ENCODE data around the gene AUTS2.

The AUTS2 gene

DNA sequence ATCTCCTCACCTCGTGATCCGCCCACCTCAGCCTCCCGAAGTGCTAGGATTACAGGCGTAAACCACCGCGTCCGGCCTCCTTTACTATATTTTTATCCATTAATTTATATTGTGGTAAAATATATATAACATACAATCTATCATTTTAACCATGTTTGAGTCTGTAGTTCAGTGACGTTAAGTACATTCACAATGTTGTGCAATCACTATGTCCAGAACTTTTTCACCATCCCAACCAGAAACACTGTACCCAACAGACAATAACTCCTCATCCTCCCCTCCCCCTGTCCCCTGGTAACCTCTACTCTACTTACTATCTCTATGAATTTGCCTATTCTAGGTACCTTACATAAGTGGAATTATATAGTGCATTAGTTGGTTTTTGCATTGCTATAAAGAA lies 1236.1 kb downstream of the AUTS2 start:
- no peak for DNase-seq (ENCODE audit: low read depth)

DNA sequence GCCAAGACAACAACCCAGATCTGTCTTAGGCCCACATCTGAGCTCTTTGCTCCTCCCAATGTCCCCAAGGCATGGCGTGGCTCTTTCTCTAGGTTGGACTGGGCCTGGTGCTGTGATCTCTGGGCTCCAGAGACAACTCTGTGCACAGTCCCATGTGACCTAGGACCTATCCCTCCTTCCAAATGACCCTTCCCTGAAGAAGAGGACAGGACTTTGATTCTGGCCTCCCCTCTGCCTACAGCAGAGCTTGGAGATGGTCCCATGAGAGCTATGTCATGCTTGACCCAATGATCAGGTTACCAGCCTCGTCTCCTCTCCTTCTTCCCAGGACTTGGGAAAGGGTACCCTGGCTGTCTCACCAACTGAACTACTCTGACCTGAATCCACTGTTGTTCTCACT lies 1237.4 kb downstream of the AUTS2 start:
- no peak for DNase-seq (ENCODE audit: low read depth)

DNA sequence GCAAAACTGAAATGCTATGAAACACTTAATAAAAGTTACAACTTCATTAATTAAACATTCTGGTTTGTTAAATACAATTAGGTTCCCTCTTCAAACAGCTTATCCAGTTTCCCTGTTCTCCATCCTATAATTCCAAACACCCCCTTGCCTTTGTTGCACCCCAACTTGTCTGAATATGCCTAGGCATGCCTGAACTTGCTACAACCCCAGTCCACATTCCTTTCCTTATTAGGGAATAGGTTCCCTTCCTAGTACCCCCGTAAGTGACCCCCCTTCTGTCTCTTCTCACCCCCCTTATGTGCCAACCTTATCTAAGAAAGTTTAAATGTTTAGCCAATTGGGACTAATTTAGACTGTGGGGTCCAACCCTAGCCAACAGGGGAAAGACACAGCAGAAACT lies 1238.0 kb downstream of the AUTS2 start:
- DNase-seq (ENCODE audit: low read depth) = no peak

DNA sequence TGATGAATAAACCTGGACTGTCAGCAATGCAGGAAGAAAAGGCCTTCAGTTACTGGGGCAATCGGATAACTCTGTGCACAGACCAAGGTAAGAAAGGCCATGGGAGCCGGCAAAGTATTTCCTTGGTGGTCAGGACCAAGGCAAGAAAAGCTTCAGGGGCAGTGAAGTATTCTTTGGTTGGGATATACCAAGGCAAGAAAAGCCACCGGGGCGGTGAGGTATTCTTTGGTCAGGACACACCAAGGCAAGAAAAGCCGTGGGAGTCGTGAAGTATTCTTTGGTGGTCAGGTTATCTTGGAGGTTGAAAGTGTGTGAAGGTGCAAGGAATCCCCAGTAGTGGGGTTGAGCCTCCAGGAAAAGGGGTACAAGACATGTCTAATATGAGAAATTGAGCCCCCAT lies 1238.7 kb downstream of the AUTS2 start:
- DNase-seq (ENCODE audit: low read depth) = no peak

DNA sequence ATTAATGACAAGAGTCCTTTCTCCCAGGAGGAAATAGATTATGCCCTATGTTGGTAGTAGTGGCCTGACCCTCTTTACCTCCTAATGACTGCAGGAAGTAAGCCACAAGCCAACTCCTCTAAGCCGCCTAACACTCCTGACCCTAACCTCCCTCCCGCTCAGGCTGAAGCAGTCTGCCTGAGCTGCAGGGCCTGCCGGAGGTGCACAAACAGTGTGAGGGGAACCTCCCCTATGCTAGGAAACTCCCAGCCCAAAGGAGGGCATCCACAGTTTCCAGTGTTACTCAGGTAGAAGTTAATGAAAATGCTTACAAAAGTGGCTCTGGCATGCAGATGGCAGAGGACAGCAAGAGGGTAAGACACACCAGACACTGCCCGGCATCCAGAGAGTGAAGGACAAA lies 1239.3 kb downstream of the AUTS2 start:
- no peak for DNase-seq (ENCODE audit: low read depth)

DNA sequence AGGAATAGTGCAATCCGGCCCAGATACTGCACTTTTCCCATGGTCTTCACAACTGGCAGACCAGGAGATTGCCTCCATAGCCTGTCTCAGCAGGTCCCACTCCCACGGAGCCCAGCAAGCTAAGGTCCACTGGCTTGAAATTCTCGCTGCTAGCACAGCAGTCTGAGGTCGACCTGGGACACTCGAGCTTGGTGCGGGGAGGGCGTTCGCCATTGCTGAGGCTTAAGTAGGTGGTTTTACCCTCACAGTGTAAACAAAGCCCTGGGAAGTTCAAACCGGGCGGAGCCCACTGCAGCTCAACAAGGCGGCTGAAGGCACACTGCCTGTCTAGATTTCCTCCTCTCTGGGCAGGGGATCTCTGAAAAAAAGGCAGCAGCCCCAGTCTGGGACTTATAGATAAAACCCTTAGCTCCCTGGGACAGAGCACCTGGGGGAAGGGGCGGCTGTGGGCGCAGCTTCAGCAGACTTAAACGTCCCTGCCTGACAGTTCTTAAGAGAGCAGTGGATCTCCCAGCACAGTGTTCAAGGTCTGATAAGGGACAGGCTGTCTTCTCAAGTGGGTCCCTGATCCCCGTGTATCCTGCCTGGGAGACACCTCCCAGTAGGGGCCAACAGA lies 1240.1 kb downstream of the AUTS2 start:
- DNase-seq (ENCODE audit: low read depth) = no peak
